HG02798 (cell line): ENCODE data around the gene NUDT22.
A peak's percentile ranks its signal among the peaks of the same experiment; 100 is the strongest.

Source experiments
- ATAC-seq: cut with Tn5 transposase; IDR thresholded peaks from one replicate; pipeline ENCODE4 v1.9.1; 2021; ENCODE audit warnings: mild to moderate bottlenecking; ENCODE audit not compliant: unreplicated experiment, poor library complexity

Gene NUDT22

GRCh38 chr11:64240435-64241240 lies 14.6 kb downstream of the NUDT22 start, which contains the start of gene FKBP2:
FKBP2 (plus strand) TSS chr11:64241095; CDS start chr11:64242388, 1,293 bp downstream.
- ATAC-seq = peak; percentile 65

- peak; percentile 79 for ATAC-seq
Observed at GRCh38 chr11:64241241-64241490, 15.1 kb downstream of the NUDT22 start.

- no peak for ATAC-seq
Observed at GRCh38 chr11:64241491-64242374, 15.7 kb downstream of the NUDT22 start.

GRCh38 chr11:64243236-64243854 lies 17.3 kb downstream of the NUDT22 start:
- ATAC-seq = no peak

GRCh38 chr11:64244107-64244506 lies 18.0 kb downstream of the NUDT22 start:
- ATAC-seq = no peak

- ATAC-seq = no peak
Observed at GRCh38 chr11:64244966-64245365, 18.9 kb downstream of the NUDT22 start.

GRCh38 chr11:64245401-64245796 lies 19.3 kb downstream of the NUDT22 start:
- no peak for ATAC-seq

- ATAC-seq = no peak
Observed at GRCh38 chr11:64245797-64246620, 19.9 kb downstream of the NUDT22 start.

- ATAC-seq = peak; percentile 22
Observed at GRCh38 chr11:64246621-64246870, 20.5 kb downstream of the NUDT22 start.

- ATAC-seq = peak; percentile 42
Observed at GRCh38 chr11:64246871-64247728, 21.0 kb downstream of the NUDT22 start, which contains the start of gene PPP1R14B. PPP1R14B (minus strand) TSS chr11:64246943; CDS start chr11:64246673, 270 bp downstream.

GRCh38 chr11:64247729-64248531 lies 21.9 kb downstream of the NUDT22 start:
- no peak for ATAC-seq

- ATAC-seq = no peak
Observed at GRCh38 chr11:64248578-64248977, 22.5 kb downstream of the NUDT22 start.

- ATAC-seq = no peak
Observed at GRCh38 chr11:64249038-64249437, 23.0 kb downstream of the NUDT22 start.

- no peak for ATAC-seq
Observed at GRCh38 chr11:64249563-64250414, 23.7 kb downstream of the NUDT22 start.

GRCh38 chr11:64250415-64251015 lies 24.4 kb downstream of the NUDT22 start:
- ATAC-seq = no peak

GRCh38 chr11:64251016-64251752 lies 25.1 kb downstream of the NUDT22 start, which contains the start of gene PLCB3:
PLCB3 (plus strand) TSS chr11:64251530; CDS start chr11:64251650, 120 bp downstream.
- peak; percentile 46 for ATAC-seq

GRCh38 chr11:64251753-64252002 lies 25.6 kb downstream of the NUDT22 start:
- ATAC-seq = no peak
